Naive thymus-derived CD8-positive, alpha-beta T cell (primary cell): ENCODE results near the gene HMCES. TPM values are rescaled to one million over a fixed set of nuclear protein-coding genes. Genes with fewer than 3 reads are reported as not detected.
A peak's percentile ranks its signal among the peaks of the same experiment; 100 is the strongest.

ENCODE experiments used
- ATAC-seq, 2 donors: fragments of 150-1000 bp; cut with Tn5 transposase in 1 of 2; sonication (Bioruptor Pico), chemical (Tn5 transposase) in 1 of 2; 1 replicate in 1 of 2; 2 replicates in 1 of 2; pipeline ENCODE4 v1.10.0; 2021; ENCODE audit warnings: mild to moderate bottlenecking in 2 of 2, moderate library complexity in 2 of 2
- POLR2A ChIA-PET: fragments of 350-600 bp; sonication (Branson Sonifier 250); formaldehyde crosslinking; loops from one replicate; lab custom pipeline; 2021; ENCODE audit warnings: antibody characterized with exemption; lab: Charles Lee
- DNase-seq, 10 donors: peaks; one replicate each; pipeline versions ENCODE4 v3.0.0 to v3.0.0-alpha.2; 2020 to 2022
- H3K27ac Mint-ChIP-seq, 10 donors: one replicate each; pipeline ENCODE4 v1.8.0; 2020 to 2022; ENCODE audit warnings: mild to moderate bottlenecking in 10 of 10, mixed read lengths in 10 of 10, moderate library complexity in 4 of 10, inconsistent platforms in 1 of 10
- H3K27me3 Mint-ChIP-seq, 5 donors: one replicate each; pipeline ENCODE4 v1.8.0; 2021 to 2022; ENCODE audit warnings: mixed read lengths in 5 of 5
- H3K36me3 Mint-ChIP-seq, 3 donors: one replicate each; pipeline ENCODE4 v1.8.0; 2020 to 2022; ENCODE audit warnings: mixed read lengths in 3 of 3, mild to moderate bottlenecking in 2 of 3, inconsistent platforms in 1 of 3
- H3K4me1 Mint-ChIP-seq, 4 donors: one replicate each; pipeline ENCODE4 v1.8.0; 2021 to 2022; ENCODE audit warnings: mixed read lengths in 4 of 4
- H3K4me3 Mint-ChIP-seq, 10 donors: one replicate each; pipeline ENCODE4 v1.8.0; 2020 to 2022; ENCODE audit warnings: mild to moderate bottlenecking in 10 of 10, mixed read lengths in 10 of 10, moderate library complexity in 6 of 10, inconsistent platforms in 1 of 10
- H3K9me3 Mint-ChIP-seq, 9 donors: one replicate each; pipeline ENCODE4 v1.8.0; 2020 to 2022; ENCODE audit warnings: mixed read lengths in 9 of 9, mild to moderate bottlenecking in 3 of 9, inconsistent platforms in 1 of 9, moderate library complexity in 1 of 9
- polyA plus RNA-seq, 3 donors: library from polyadenylated mRNA; unstranded; fragments of 300-500 nt; fragmentation: Illumina TruSeq; gene quantifications; one replicate each; pipeline ENCODE4 v1.2.3, GENCODE V29; 2021
- total RNA-seq, 8 experiments: library from RNA in 2 of 8; stranded (reverse) in 2 of 8; gene quantifications; one replicate each; pipeline ENCODE4 v1.2.3 and lab custom pipeline; 2021 to 2026

Gene HMCES
- total and polyA plus RNA-seq, 5 experiments from 2014 or later: 54.5 to 112 (median 82.2) TPM

- ATAC-seq (no peak), DNase-seq (no peak)
- H3K4me1 Mint-ChIP-seq: peaks cover 20 to 34% (median 33%) of the 10 kb centered on the region in 4 donors
- H3K36me3 Mint-ChIP-seq: peaks cover 0 to 18% (median 0%) of the 10 kb centered on the region in 3 donors
- H3K4me3 Mint-ChIP-seq: no peak overlapping the region
- no peaks in the 10 kb centered on the region for H3K9me3 Mint-ChIP-seq
- no peaks in the 10 kb centered on the region for H3K27me3 Mint-ChIP-seq
- POLR2A ChIA-PET: interaction anchor here (0.5 to 1.7 kb wide), 4 partner anchors 8 to 31 kb away, joined by 4 to 8 read pairs (median 5); no protein-coding TSS in a partner anchor
- H3K27ac Mint-ChIP-seq: peak overlapping the region; percentile 41 to 82 (median 72)
Observed at GRCh38 chr3:129310111-129311011, 31.7 kb downstream of the HMCES start.

DNA sequence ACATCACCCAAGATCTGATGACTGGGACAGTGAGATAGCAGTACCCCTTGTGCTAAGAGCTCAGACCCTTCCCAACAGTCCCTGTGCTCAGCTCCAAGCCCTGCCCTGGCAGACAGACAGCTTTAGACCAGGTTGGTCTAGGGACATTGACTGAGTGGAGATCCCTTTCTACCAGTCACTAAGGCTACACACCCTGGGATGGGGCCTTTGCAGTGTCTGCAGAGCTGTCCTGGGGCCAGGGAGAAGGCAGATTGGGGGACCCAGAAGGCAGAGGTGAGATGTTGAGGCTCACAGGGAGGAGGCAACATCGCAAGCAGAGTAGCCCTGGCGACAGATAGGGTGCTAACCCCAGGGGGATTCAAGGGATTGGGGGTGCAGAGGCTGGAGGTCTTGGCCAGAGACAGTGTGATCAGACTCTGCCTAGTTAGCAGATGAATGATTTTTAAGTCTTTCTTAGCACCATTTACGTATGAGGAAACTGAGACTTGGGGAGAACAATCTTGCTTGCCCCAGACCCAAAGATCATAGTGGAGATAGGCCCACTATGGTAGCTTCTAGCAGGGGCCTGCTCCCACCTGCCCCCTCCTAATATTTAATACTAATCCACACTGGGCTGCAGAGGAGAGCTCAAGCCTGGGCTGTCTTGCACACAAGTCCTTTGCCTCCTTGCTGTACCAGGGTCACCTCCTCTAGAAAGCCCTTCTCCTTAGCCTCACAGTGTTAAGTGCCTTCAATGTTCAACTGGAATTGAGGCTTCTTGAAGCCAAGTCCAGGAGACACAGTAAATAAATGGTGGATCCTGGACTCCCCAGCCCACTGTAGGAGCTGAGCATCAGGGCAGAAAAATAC is 32.6 kb downstream of the HMCES start:
- no peaks in the 10 kb centered on the region for H3K9me3 Mint-ChIP-seq
- POLR2A ChIA-PET: interaction anchor here (0.5 to 7.5 kb wide), 4 partner anchors 9 to 33 kb away, joined by 4 to 151 read pairs (median 7); partner anchors contain the start of gene HMCES
- H3K36me3 Mint-ChIP-seq: peaks cover 0 to 9% (median 0%) of the 10 kb centered on the region in 3 donors
- H3K27ac Mint-ChIP-seq: peak overlapping the region; percentile 42 to 89 (median 72)
- H3K27me3 Mint-ChIP-seq: no peaks in the 10 kb centered on the region
- H3K4me3 Mint-ChIP-seq: no peak overlapping the region
- DNase-seq: no peak
- no peak for ATAC-seq
- H3K4me1 Mint-ChIP-seq: peaks cover 20 to 31% (median 29%) of the 10 kb centered on the region in 4 donors

DNA sequence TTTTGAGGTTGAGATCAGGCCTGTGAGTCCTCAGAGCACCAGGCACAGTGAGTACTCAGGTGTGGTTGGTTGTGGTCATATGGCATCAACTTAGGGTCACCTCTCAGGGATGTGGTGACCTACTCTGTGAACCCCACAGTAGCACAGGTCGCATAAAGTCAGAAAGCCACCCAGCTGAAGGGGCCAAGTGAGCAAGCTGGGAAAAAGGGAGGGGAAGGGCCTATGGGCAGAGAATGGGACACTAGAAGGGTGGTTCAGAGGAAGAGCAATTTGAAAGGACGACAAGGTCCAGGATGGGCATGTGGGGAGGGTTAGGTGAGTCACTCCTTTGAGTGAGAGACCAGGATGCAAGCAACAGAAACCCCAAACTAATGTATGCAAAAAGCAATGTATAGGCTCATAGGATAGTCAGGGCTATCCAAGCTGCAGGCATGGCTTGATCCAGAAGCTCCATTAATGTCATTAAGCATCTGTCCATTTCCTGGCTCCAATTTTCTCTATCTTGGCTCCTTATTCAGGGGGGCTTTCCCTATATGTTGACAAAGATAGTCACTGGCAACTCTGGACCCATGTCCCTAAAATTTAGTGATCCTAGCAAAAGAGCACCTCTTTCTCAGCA is 33.5 kb downstream of the HMCES start:
- Mint-ChIP-seq H3K9me3 (no peaks in the 10 kb centered on the region), H3K27ac (peak overlapping the region; percentile 53 to 96 (median 78)), H3K4me3 (peak overlapping the region in 4 of 10 donors; percentile 11 to 93 (median 52)), H3K27me3 (no peaks in the 10 kb centered on the region), H3K36me3 (peaks cover 0 to 3% (median 0%) of the 10 kb centered on the region in 3 donors), H3K4me1 (peaks cover 20 to 31% (median 30%) of the 10 kb centered on the region in 4 donors)
- POLR2A ChIA-PET: interaction anchor here (0.7 to 7.5 kb wide), 3 partner anchors 10 to 34 kb away, joined by 3 to 151 read pairs (median 8); partner anchors contain the start of gene HMCES
- no peak for DNase-seq
- ATAC-seq: no peak

DNA sequence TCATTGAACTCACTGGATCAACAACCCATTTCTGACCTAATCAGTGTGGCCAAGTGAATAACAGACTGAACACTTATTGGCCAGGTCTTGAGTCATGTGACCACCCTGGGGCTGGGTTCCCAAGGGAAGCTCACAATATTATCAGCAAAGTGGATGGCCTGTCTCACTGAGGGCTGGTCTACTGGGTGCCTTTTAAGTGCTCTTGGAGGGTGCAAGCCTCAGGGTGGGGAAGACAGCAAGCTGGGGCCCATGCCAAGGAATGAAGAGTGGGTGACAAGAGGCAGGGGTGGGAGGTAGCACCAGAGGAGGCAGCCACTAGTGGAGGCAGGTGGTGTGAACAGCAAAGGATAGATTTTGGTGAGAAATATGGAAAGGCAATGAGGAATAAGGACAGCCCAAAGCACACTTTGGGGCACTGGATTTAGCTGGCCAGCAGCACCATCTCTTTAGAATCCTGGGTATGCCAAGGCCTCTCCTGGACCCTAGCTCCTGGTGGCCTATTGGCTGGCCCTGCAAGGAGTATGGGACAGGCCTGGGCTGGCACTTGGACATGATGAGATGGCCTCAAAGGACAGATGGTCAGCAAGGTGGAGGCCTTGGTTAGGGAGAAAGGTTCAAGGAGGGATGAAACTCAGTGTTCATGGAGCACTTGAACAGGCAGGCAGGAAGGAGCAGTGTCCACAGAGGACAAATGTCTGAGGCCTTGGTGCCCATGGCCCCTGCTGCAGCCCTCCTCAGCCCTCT is 34.2 kb downstream of the HMCES start:
- H3K4me3 Mint-ChIP-seq: peak overlapping the region in 9 of 10 donors; percentile 18 to 93 (median 58)
- peaks cover 0 to 2% (median 0%) of the 10 kb centered on the region in 3 donors for H3K36me3 Mint-ChIP-seq
- POLR2A ChIA-PET: interaction anchor here (0.7 to 7.5 kb wide), 4 partner anchors 10 to 34 kb away, joined by 3 to 151 read pairs (median 23); partner anchors contain the start of gene HMCES
- H3K27ac Mint-ChIP-seq: peak overlapping the region; percentile 15 to 96 (median 78)
- ATAC-seq (no peak), DNase-seq (no peak)
- H3K4me1 Mint-ChIP-seq: peaks cover 20 to 36% (median 31%) of the 10 kb centered on the region in 4 donors
- no peaks in the 10 kb centered on the region for H3K9me3 Mint-ChIP-seq
- no peaks in the 10 kb centered on the region for H3K27me3 Mint-ChIP-seq

DNA sequence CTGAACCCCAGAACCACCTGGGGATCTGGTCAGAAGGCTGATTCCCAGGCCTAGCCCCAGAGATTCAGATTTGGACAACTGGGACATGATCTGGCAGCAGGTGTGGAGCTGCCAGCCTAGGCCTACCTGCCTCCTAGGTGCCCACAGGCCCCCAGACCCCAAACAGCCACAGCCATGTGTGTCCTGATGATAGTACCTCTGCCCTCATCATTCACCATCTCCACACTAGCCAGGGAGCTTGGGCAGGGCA is 34.7 kb downstream of the HMCES start:
- no peak for ATAC-seq
- Mint-ChIP-seq H3K27ac (peak overlapping the region; percentile 75 to 96 (median 86)), H3K9me3 (no peaks in the 10 kb centered on the region), H3K36me3 (peaks cover 0 to 2% (median 0%) of the 10 kb centered on the region in 3 donors), H3K4me1 (peaks cover 20 to 35% (median 31%) of the 10 kb centered on the region in 4 donors), H3K4me3 (peak overlapping the region; percentile 81 to 95 (median 86)), H3K27me3 (no peaks in the 10 kb centered on the region)
- no peak for DNase-seq
- POLR2A ChIA-PET: interaction anchor here (1.2 to 7.5 kb wide), 5 partner anchors 9 to 126 kb away, joined by 3 to 151 read pairs (median 20); partner anchors contain the start of genes HMCES, IFT122 and MBD4

GRCh38 chr3:129313665-129314385 is 35.2 kb downstream of the HMCES start:
- peak in 1 of 2 donors; percentile 21 for ATAC-seq
- H3K9me3 Mint-ChIP-seq: no peaks in the 10 kb centered on the region
- DNase-seq: peak in 4 of 10 donors; percentile 20 to 32 (median 30)

DNA sequence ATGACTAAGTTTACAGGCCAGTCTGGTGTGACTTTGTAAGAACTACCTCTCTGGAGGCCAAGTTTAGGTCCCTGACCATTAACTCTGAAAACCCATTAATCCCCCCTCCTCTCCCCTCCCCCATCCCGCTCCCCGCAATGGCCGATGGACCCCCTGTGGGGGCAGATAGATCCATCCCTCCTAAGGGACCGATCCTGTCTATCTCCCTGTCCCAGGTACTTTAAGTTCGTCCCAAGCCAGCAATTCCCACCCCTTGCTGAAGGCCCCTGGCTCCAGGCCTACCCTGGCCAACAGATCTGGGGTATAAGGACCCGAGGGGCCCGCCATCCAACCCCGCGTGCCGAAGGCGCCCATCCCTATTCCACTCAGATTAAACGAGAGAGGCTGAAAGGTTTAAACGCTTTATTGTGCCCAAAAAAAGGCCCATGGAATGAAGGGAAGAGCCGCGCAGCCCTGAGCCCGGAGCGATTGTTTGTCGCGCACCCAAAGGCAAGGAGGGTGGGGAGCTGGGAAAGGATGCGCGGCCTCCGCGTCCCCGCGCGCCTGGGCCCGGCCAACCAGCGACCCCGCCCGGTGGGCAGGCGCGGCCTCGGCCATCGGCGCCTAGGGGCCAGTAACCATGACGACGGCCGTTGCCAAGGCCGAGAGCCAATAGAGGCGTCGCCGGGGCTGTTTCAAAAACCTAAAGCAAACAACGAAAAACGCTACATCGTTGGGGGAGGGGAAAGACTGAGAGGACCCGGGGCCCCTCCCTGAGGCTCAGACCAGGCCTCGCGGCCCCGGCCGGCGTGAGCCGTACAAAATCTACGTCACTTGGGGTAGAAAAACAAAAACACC is 35.9 kb downstream of the HMCES start:
- H3K4me1 Mint-ChIP-seq: peaks cover 21 to 32% (median 31%) of the 10 kb centered on the region in 4 donors
- H3K27ac Mint-ChIP-seq: peak overlapping the region; percentile 75 to 96 (median 86)
- peak; percentile 11 to 24 for ATAC-seq
- POLR2A ChIA-PET: interaction anchor here (0.5 to 7.5 kb wide), 18 partner anchors 7 to 436 kb away, joined by 3 to 151 read pairs (median 10); partner anchors contain the start of genes ACAD9, CNBP, EFCAB12 and HMCES
- H3K27me3 Mint-ChIP-seq: no peaks in the 10 kb centered on the region
- no peaks in the 10 kb centered on the region for H3K9me3 Mint-ChIP-seq
- peak overlapping the region; percentile 81 to 97 (median 88) for H3K4me3 Mint-ChIP-seq
- no peaks in the 10 kb centered on the region for H3K36me3 Mint-ChIP-seq
- DNase-seq: peak; percentile 24 to 73 (median 44)

More at GRCh38 chr3:129313665-129314385, 35.2 kb downstream of the HMCES start:
- peaks cover 0 to under 1% (median 0%) of the 10 kb centered on the region in 3 donors for H3K36me3 Mint-ChIP-seq
- H3K4me1 Mint-ChIP-seq: peaks cover 21 to 32% (median 31%) of the 10 kb centered on the region in 4 donors
- POLR2A ChIA-PET: interaction anchor here (0.5 to 7.5 kb wide), 8 partner anchors 9 to 126 kb away, joined by 3 to 151 read pairs (median 12); partner anchors contain the start of genes HMCES, IFT122 and MBD4
- no peaks in the 10 kb centered on the region for H3K27me3 Mint-ChIP-seq
- H3K27ac Mint-ChIP-seq: peak overlapping the region; percentile 75 to 96 (median 86)
- peak overlapping the region; percentile 81 to 95 (median 86) for H3K4me3 Mint-ChIP-seq

GRCh38 chr3:129315223-129315997 is 36.7 kb downstream of the HMCES start:
- ATAC-seq (peak; percentile 15 to 36), DNase-seq (peak in 9 of 10 donors; percentile 16 to 71 (median 41))
- POLR2A ChIA-PET: interaction anchor here (0.6 to 7.5 kb wide), 43 partner anchors 8 to 622 kb away, joined by 3 to 151 read pairs (median 6); partner anchors contain the start of genes ACAD9, CFAP92, CNBP and COPG1
- Mint-ChIP-seq H3K36me3 (no peaks in the 10 kb centered on the region), H3K27me3 (no peaks in the 10 kb centered on the region), H3K27ac (peak overlapping the region; percentile 67 to 96 (median 92)), H3K4me1 (peaks cover 21 to 32% (median 31%) of the 10 kb centered on the region in 4 donors), H3K4me3 (peak overlapping the region; percentile 89 to 97 (median 94)), H3K9me3 (no peaks in the 10 kb centered on the region)

GRCh38 chr3:129315998-129316247 is 37.3 kb downstream of the HMCES start:
- ATAC-seq (peak in 1 of 2 donors; percentile 11), DNase-seq (no peak)
- Mint-ChIP-seq H3K27me3 (no peaks in the 10 kb centered on the region), H3K9me3 (no peaks in the 10 kb centered on the region), H3K36me3 (no peaks in the 10 kb centered on the region), H3K27ac (peak overlapping the region; percentile 66 to 96 (median 88)), H3K4me3 (peak overlapping the region; percentile 78 to 97 (median 89)), H3K4me1 (peaks cover 21 to 32% (median 31%) of the 10 kb centered on the region in 4 donors)
- POLR2A ChIA-PET: interaction anchor here (0.6 to 7.5 kb wide), 46 partner anchors 8 to 662 kb away, joined by 3 to 151 read pairs (median 6); partner anchors contain the start of genes ACAD9, CFAP92, CNBP and COPG1
